PC-3 (cell line): ENCODE measurements around the gene EFR3B. TPM values are rescaled to one million over a fixed set of nuclear protein-coding genes. Genes with fewer than 3 reads are reported as not detected.

Experiments
- ATAC-seq: fragments of 200-7000 bp; cut with Tn5 transposase; 2 replicates; pipeline ENCODE4 v1.9.1; 2020; ENCODE audit warnings: mild to moderate bottlenecking, moderate library complexity
- BruUV-seq: library from RNA; stranded (reverse); fragments of 400-500 nt; replicated peaks from 2 replicates; lab custom pipeline; 2021; lab: Mats Ljungman, UMichigan
- CTCF ChIA-PET: fragments of 300-600 bp; sonication (Branson Sonifier 250); formaldehyde crosslinking; loops from one replicate; lab custom pipeline; 2022; ENCODE audit warnings: antibody characterized with exemption; lab: Charles Lee
- POLR2A ChIA-PET: fragments of 300-600 bp; sonication (Branson Sonifier 250); formaldehyde crosslinking; loops from one replicate; lab custom pipeline; 2022; ENCODE audit warnings: antibody characterized with exemption; ENCODE audit not compliant: unreplicated experiment; lab: Charles Lee
- DNase-seq: peaks from one replicate; pipeline ENCODE4 v3.0.0-alpha.2; 2015
- H2AFZ ChIP-seq: fragments of 300-600 bp; sonication (generic); 2 replicates; pipeline ENCODE4 v1.6.0; 2016; ENCODE audit warnings: antibody characterized with exemption, low read length
- H3F3A ChIP-seq: fragments of 300-600 bp; sonication (generic); one replicate; pipeline ENCODE4 v1.6.0; 2017; ENCODE audit warnings: antibody characterized with exemption, low read length, control low read depth, mild to moderate bottlenecking; ENCODE audit not compliant: unreplicated experiment
- H3K27ac ChIP-seq: fragments of 300-600 bp; sonication (generic); 2 replicates; pipeline ENCODE4 v1.5.1; 2016; ENCODE audit warnings: mild to moderate bottlenecking, low read length
- H3K27me3 ChIP-seq: fragments of 300-600 bp; sonication (generic); 2 replicates; pipeline ENCODE4 v1.6.1; 2016; ENCODE audit warnings: low read length, mixed read lengths
- H3K36me3 ChIP-seq: fragments of 300-600 bp; sonication (generic); 2 replicates; pipeline ENCODE4 v1.6.1; 2016; ENCODE audit warnings: low read depth, mixed run types, low read length, mixed read lengths
- H3K4me1 ChIP-seq: fragments of 300-600 bp; sonication (generic); 2 replicates; pipeline ENCODE4 v1.5.1; 2016; ENCODE audit warnings: low read length; ENCODE audit not compliant: insufficient read depth
- H3K4me2 ChIP-seq: fragments of 300-600 bp; sonication (generic); 2 replicates; pipeline ENCODE4 v1.6.0; 2016; ENCODE audit warnings: low read length
- H3K4me3 ChIP-seq: fragments of 300-600 bp; sonication (generic); 2 replicates; pipeline ENCODE4 v1.5.1; 2016; ENCODE audit warnings: mild to moderate bottlenecking, low read length, mixed read lengths
- H3K79me2 ChIP-seq: fragments of 300-600 bp; sonication (generic); 2 replicates; pipeline ENCODE4 v1.6.1; 2017; ENCODE audit warnings: low read length, mixed read lengths
- H3K9ac ChIP-seq: fragments of 300-600 bp; sonication (generic); 2 replicates; pipeline ENCODE4 v1.6.0; 2016; ENCODE audit warnings: mild to moderate bottlenecking, low read length
- H3K9me2 ChIP-seq: fragments of 300-600 bp; sonication (generic); replicated peaks from 2 replicates; pipeline ENCODE4 v1.6.1; 2016; ENCODE audit warnings: mixed run types, low read length, mixed read lengths
- H3K9me3 ChIP-seq: fragments of 300-600 bp; sonication (generic); 2 replicates; pipeline ENCODE4 v1.6.1; 2016; ENCODE audit warnings: low read length, mixed read lengths
- H4K20me1 ChIP-seq: fragments of 300-600 bp; sonication (generic); 2 replicates; pipeline ENCODE4 v1.6.1; 2016; ENCODE audit warnings: low read length, mixed read lengths
- CTCF ChIP-seq: fragments of 300-600 bp; sonication (generic); conservative IDR thresholded peaks from 2 replicates; pipeline ENCODE4 v1.5.1; 2017; ENCODE audit warnings: antibody characterized with exemption, low read depth, mild to moderate bottlenecking, low read length
- EZH2 ChIP-seq: fragments of 300-600 bp; sonication (generic); IDR thresholded peaks from one replicate; pipeline ENCODE4 v1.6.1; 2017; ENCODE audit warnings: antibody characterized with exemption, mild to moderate bottlenecking, low read length; ENCODE audit not compliant: unreplicated experiment
- EZH2phosphoT487 ChIP-seq: fragments of 300-600 bp; sonication (generic); IDR thresholded peaks from 2 replicates; pipeline ENCODE4 v1.6.1; 2018; ENCODE audit warnings: mild to moderate bottlenecking, antibody characterized with exemption, low read length, borderline replicate concordance
- intact Hi-C: fragments of 100-400 bp; cut with micrococcal nuclease; formaldehyde crosslinking; loops from 2 replicates; pipeline ENCODE4 v1.9.0; 2023
- total RNA-seq: library from RNA; depleted of rRNA; stranded (reverse); fragments of >200 nt; gene quantifications from 2 replicates; pipeline ENCODE4 v1.2.3, GENCODE V29; 2014

Gene EFR3B
- total RNA-seq, 1 experiment from 2014 or later = 4.6 TPM

GRCh38 chr2:25187729-25188350 is 146.0 kb downstream of the EFR3B start:
- Histone ChIP-seq H3K36me3 (no peaks in the 10 kb centered on the region), H3K4me2 (no peak overlapping the region), H3K9me3 (no peaks in the 10 kb centered on the region), H2AFZ (no peak overlapping the region), H3K27ac (no peak overlapping the region), H3K9me2 (no peaks in the 10 kb centered on the region), H3K9ac (no peak overlapping the region), H3K4me1 (no peaks in the 10 kb centered on the region; the same call in 1 of the 2 replicates), H3K27me3 (no peaks in the 10 kb centered on the region), H4K20me1 (no peaks in the 10 kb centered on the region), H3K79me2 (no peaks in the 10 kb centered on the region), H3F3A (no peaks in the 10 kb centered on the region), H3K4me3 (no peak overlapping the region)
- POLR2A ChIA-PET = no interaction called here
- ATAC-seq (no peak), DNase-seq (no peak)
- TF ChIP-seq EZH2 (no peak), CTCF (no peak), EZH2phosphoT487 (no peak)
- intact Hi-C loops = no loop called here
- BruUV-seq = no TSS peak
- CTCF ChIA-PET = no interaction called here

- DNase-seq = no peak
- intact Hi-C loops = no loop called here
- Histone ChIP-seq H3K9me3 (no peaks in the 10 kb centered on the region), H3K27me3 (no peaks in the 10 kb centered on the region), H3K27ac (no peak overlapping the region), H2AFZ (no peak overlapping the region), H3K9me2 (no peaks in the 10 kb centered on the region), H3K9ac (no peak overlapping the region), H3K79me2 (no peaks in the 10 kb centered on the region), H3F3A (no peaks in the 10 kb centered on the region), H4K20me1 (no peaks in the 10 kb centered on the region), H3K4me2 (no peak overlapping the region), H3K4me3 (no peak overlapping the region), H3K4me1 (no peaks in the 10 kb centered on the region; the same call in 1 of the 2 replicates), H3K36me3 (no peaks in the 10 kb centered on the region)
- ATAC-seq = no peak
- BruUV-seq = no TSS peak
- ChIA-PET POLR2A (no interaction called here), CTCF (no interaction called here)
- TF ChIP-seq EZH2 = no peak
- TF ChIP-seq EZH2phosphoT487 = no peak
- TF ChIP-seq CTCF = no peak
These were observed 146.5 kb downstream of the EFR3B start for GRCh38 chr2:25188405-25188804.

GRCh38 chr2:25190536-25190935 is 148.7 kb downstream of the EFR3B start:
- POLR2A ChIA-PET = no interaction called here
- Histone ChIP-seq H3K36me3 (no peaks in the 10 kb centered on the region), H2AFZ (no peak overlapping the region), H3K27ac (no peak overlapping the region), H3F3A (no peaks in the 10 kb centered on the region), H3K27me3 (no peaks in the 10 kb centered on the region), H3K4me1 (no peaks in the 10 kb centered on the region), H3K9me3 (no peaks in the 10 kb centered on the region), H3K9ac (no peak overlapping the region), H3K9me2 (no peaks in the 10 kb centered on the region), H3K79me2 (no peaks in the 10 kb centered on the region), H3K4me3 (no peak overlapping the region), H3K4me2 (no peak overlapping the region), H4K20me1 (no peaks in the 10 kb centered on the region)
- ATAC-seq = no peak
- CTCF ChIA-PET = no interaction called here
- no TSS peak for BruUV-seq
- intact Hi-C loops = no loop called here
- TF ChIP-seq EZH2 (no peak), EZH2phosphoT487 (no peak), CTCF (no peak)
- DNase-seq = no peak
